ENCODE measurements around the gene INPP4A. TPM values are rescaled to one million over a fixed set of nuclear protein-coding genes. Genes with fewer than 3 reads are reported as not detected.

The INPP4A gene
- total and polyA plus RNA-seq, 9 of the 15 experiments (the other 6 are each of a cell fraction or from before 2014, with no cell fraction given): 1.8 to 15.7 (median 8.3) TPM

DNA sequence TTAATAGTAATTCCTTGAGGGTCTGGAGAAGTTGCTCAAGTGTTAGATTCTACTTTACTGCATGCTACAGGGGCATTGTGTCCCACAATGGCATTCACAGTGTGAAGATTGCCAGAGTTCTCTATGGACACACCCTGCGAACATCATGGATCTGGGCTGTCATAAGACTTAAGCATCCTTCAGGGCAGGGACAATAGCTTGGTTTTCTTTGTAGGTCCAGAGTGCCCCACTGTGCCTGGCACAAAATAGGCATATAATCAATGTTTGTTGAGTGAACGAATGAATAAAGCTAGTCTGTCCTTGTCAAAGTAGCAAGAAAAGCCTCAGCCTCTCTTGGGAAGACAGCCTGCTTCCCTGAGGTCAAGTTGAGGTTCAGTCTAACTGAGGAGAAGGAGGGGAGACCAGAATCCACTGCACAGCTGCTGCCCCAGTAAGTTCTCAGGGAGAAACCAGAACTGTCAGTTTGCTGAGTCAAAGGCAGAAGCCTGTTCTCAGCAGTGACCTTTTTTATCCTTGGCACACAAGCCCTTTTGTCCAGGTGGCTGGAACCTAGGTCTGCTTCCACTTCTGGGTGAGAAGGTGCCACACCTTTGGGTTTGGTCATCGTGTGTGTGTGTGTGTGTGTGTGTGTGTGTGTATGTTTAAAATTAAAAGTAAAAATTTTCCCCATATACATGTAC is 15.0 kb downstream of the INPP4A start:
- DNase-seq (ENCODE audit: extremely low read depth in 1 of 4, low spot score in 3 of 4): no peak
- no peaks in the 10 kb centered on the region for H3K27me3 ChIP-seq (ENCODE audit: control insufficient read depth in 2 of 2, insufficient read depth in 2 of 2, low read length in 2 of 2)
- H3K9me3 ChIP-seq (replicated peaks; ENCODE audit: control insufficient read depth, insufficient read depth, low read depth, low read length): no peaks in the 10 kb centered on the region
- H3K79me2 ChIP-seq (ENCODE audit: control insufficient read depth, insufficient read depth, low read length): peaks cover 22% of the 10 kb centered on the region; the same call in 2 of the 3 replicates
- H3K9ac ChIP-seq (ENCODE audit: insufficient read depth in 1 of 2, low read depth in 2 of 2, low read length in 2 of 2): peak overlapping the region in 1 of 2 experiments; percentile 43; a peak in 1 of 4 replicates
- no peak overlapping the region for H3K4me2 ChIP-seq (ENCODE audit: insufficient read depth, low read length)
- peaks cover 22 to 39% of the 10 kb centered on the region in 2 experiments for H3K4me1 ChIP-seq (replicated peaks in 1 of 2; ENCODE audit: control insufficient read depth in 2 of 2, insufficient read depth in 2 of 2, low read length in 2 of 2)
- intact Hi-C loops (cut with micrococcal nuclease): no loop called here
- peaks cover 10% of the 10 kb centered on the region; the same call in 2 of the 3 replicates for H3K36me3 ChIP-seq (ENCODE audit: control insufficient read depth, insufficient read depth, low read length)
- peaks cover 4% of the 10 kb centered on the region for H3K9me1 ChIP-seq (ENCODE audit: control insufficient read depth, insufficient read depth, low read length)
- 47% methylated on average over 3 of the region's 3 CpGs for WGBS (ENCODE audit: insufficient coverage, low coverage, missing lambda C conversion rate)
- H3K4me3 ChIP-seq: no peak overlapping the region
- BruUV-seq (replicated peaks): no TSS peak
- no peak overlapping the region for H2AFZ ChIP-seq (ENCODE audit: low read depth, low read length)
- FAIRE-seq: no peak
- in situ Hi-C loops (cut with MboI): no loop called here
- ATAC-seq: no peak
- TF ChIP-seq MYBL2 (IDR thresholded peaks at IDR 0.05; ENCODE audit: low read depth) (no peak), MYBL2 (CRISPR knock-in tag; IDR thresholded peaks at IDR 0.05; ENCODE audit: borderline replicate concordance) (no peak), POLR2B (IDR thresholded peaks at IDR 0.05; ENCODE audit: low read depth, partially characterized antibody) (no peak), BACH1 (tag; IDR thresholded peaks at IDR 0.05) (no peak), PPARD (CRISPR knock-in tag; IDR thresholded peaks at IDR 0.05) (no peak), PRMT5 (CRISPR knock-in tag; IDR thresholded peaks at IDR 0.05) (no peak), GABPB2 (CRISPR knock-in tag; conservative IDR thresholded peaks at IDR 0.05) (no peak)
- TF ChIP-seq, protein P1, sequence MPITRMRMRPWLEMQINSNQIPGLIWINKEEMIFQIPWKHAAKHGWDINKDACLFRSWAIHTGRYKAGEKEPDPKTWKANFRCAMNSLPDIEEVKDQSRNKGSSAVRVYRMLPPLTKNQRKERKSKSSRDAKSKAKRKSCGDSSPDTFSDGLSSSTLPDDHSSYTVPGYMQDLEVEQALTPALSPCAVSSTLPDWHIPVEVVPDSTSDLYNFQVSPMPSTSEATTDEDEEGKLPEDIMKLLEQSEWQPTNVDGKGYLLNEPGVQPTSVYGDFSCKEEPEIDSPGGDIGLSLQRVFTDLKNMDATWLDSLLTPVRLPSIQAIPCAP (CRISPR knock-in tag; IDR thresholded peaks at IDR 0.05; ENCODE audit: borderline replicate concordance): no peak
- TF ChIP-seq, protein P2, sequence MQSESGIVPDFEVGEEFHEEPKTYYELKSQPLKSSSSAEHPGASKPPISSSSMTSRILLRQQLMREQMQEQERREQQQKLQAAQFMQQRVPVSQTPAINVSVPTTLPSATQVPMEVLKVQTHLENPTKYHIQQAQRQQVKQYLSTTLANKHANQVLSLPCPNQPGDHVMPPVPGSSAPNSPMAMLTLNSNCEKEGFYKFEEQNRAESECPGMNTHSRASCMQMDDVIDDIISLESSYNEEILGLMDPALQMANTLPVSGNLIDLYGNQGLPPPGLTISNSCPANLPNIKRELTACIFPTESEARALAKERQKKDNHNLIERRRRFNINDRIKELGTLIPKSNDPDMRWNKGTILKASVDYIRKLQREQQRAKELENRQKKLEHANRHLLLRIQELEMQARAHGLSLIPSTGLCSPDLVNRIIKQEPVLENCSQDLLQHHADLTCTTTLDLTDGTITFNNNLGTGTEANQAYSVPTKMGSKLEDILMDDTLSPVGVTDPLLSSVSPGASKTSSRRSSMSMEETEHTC (IDR thresholded peaks at IDR 0.05): no peak
- TF ChIP-seq, protein P3, sequence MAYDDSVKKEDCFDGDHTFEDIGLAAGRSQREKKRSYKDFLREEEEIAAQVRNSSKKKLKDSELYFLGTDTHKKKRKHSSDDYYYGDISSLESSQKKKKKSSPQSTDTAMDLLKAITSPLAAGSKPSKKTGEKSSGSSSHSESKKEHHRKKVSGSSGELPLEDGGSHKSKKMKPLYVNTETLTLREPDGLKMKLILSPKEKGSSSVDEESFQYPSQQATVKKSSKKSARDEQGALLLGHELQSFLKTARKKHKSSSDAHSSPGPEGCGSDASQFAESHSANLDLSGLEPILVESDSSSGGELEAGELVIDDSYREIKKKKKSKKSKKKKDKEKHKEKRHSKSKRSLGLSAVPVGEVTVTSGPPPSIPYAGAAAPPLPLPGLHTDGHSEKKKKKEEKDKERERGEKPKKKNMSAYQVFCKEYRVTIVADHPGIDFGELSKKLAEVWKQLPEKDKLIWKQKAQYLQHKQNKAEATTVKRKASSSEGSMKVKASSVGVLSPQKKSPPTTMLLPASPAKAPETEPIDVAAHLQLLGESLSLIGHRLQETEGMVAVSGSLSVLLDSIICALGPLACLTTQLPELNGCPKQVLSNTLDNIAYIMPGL (CRISPR knock-in tag; IDR thresholded peaks at IDR 0.05): no peak
- TF ChIP-seq, protein P4, sequence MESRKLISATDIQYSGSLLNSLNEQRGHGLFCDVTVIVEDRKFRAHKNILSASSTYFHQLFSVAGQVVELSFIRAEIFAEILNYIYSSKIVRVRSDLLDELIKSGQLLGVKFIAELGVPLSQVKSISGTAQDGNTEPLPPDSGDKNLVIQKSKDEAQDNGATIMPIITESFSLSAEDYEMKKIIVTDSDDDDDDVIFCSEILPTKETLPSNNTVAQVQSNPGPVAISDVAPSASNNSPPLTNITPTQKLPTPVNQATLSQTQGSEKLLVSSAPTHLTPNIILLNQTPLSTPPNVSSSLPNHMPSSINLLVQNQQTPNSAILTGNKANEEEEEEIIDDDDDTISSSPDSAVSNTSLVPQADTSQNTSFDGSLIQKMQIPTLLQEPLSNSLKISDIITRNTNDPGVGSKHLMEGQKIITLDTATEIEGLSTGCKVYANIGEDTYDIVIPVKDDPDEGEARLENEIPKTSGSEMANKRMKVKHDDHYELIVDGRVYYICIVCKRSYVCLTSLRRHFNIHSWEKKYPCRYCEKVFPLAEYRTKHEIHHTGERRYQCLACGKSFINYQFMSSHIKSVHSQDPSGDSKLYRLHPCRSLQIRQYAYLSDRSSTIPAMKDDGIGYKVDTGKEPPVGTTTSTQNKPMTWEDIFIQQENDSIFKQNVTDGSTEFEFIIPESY (CRISPR knock-in tag; IDR thresholded peaks at IDR 0.05): no peak
- CTCF ChIA-PET (ENCODE audit: low intra/inter-chr PET ratio): no interaction called here
- POLR2A ChIA-PET: no interaction called here
- H3K27ac ChIP-seq (ENCODE audit: extremely low read depth, low read depth, low read length): no peak overlapping the region
- H4K20me1 ChIP-seq (replicated peaks; ENCODE audit: control insufficient read depth, insufficient read depth, low read length): 0 out of 2 replicates have a peak, but pooled peaks cover 11% of the 10 kb centered on the region
